ENCODE results near the gene ZNF777. TPM values are rescaled to one million over a fixed set of nuclear protein-coding genes. Genes with fewer than 3 reads are reported as not detected.

Gene ZNF777
- polyA plus RNA-seq, 1 donor from 2014 or later, result 6.1 TPM

DNA sequence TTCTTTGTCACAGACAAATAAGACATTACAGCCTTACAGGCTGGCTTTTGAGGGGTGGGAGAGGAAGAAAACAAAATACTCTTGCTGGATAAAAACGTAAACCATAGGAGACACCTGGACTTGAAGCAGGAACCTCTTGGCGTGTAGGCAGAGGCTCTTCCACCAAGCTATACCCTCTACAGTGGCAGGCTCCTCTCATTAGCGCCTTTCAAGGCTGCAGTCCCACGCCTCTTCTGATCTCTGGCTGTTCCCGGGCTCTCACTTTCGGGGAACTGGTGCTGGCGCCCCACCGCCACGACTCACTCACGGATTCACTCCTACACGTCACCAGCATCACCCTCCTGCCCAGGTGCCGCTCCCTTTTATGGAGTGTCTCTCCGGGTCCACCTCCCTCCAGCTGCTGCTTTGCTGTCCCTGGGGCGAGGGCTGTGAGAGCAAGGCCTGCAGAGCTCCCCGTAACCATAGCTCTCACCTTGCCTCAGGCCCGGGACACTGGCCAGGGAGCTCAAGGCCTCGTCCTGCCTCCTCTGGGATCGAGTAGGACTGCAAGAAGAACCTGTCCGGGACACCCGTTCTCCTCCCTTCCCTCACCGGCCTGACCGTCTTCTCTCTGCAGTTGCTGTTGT is 62.6 kb downstream of the ZNF777 start:
- no peak overlapping the region for H3K9ac ChIP-seq (ENCODE audit: low read length)
- H3K27ac ChIP-seq (ENCODE audit: low read length), result no peak overlapping the region
- H3K4me2 ChIP-seq (ENCODE audit: low read length), result no peak overlapping the region
- TF ChIP-seq, protein P1, sequence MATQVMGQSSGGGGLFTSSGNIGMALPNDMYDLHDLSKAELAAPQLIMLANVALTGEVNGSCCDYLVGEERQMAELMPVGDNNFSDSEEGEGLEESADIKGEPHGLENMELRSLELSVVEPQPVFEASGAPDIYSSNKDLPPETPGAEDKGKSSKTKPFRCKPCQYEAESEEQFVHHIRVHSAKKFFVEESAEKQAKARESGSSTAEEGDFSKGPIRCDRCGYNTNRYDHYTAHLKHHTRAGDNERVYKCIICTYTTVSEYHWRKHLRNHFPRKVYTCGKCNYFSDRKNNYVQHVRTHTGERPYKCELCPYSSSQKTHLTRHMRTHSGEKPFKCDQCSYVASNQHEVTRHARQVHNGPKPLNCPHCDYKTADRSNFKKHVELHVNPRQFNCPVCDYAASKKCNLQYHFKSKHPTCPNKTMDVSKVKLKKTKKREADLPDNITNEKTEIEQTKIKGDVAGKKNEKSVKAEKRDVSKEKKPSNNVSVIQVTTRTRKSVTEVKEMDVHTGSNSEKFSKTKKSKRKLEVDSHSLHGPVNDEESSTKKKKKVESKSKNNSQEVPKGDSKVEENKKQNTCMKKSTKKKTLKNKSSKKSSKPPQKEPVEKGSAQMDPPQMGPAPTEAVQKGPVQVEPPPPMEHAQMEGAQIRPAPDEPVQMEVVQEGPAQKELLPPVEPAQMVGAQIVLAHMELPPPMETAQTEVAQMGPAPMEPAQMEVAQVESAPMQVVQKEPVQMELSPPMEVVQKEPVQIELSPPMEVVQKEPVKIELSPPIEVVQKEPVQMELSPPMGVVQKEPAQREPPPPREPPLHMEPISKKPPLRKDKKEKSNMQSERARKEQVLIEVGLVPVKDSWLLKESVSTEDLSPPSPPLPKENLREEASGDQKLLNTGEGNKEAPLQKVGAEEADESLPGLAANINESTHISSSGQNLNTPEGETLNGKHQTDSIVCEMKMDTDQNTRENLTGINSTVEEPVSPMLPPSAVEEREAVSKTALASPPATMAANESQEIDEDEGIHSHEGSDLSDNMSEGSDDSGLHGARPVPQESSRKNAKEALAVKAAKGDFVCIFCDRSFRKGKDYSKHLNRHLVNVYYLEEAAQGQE (IDR thresholded peaks at IDR 0.05; ENCODE audit: borderline replicate concordance), result no peak
- TF ChIP-seq POLR2AphosphoS5 (IDR thresholded peaks at IDR 0.05), result no peak
- no peak for TF ChIP-seq MXI1 (conservative IDR thresholded peaks at IDR 0.05; ENCODE audit: poor library complexity, severe bottlenecking)
- no peak for TF ChIP-seq EZH2 (IDR thresholded peaks at IDR 0.05; ENCODE audit: borderline replicate concordance, insufficient read depth, low read length, poor library complexity, severe bottlenecking)
- no peak for TF ChIP-seq TAF1 (IDR thresholded peaks at IDR 0.05; ENCODE audit: low read depth)
- no peak for TF ChIP-seq RAD21 (conservative IDR thresholded peaks at IDR 0.05)
- no peak for TF ChIP-seq EP300 (conservative IDR thresholded peaks at IDR 0.05; ENCODE audit: poor library complexity, severe bottlenecking)
- TF ChIP-seq, protein P2, sequence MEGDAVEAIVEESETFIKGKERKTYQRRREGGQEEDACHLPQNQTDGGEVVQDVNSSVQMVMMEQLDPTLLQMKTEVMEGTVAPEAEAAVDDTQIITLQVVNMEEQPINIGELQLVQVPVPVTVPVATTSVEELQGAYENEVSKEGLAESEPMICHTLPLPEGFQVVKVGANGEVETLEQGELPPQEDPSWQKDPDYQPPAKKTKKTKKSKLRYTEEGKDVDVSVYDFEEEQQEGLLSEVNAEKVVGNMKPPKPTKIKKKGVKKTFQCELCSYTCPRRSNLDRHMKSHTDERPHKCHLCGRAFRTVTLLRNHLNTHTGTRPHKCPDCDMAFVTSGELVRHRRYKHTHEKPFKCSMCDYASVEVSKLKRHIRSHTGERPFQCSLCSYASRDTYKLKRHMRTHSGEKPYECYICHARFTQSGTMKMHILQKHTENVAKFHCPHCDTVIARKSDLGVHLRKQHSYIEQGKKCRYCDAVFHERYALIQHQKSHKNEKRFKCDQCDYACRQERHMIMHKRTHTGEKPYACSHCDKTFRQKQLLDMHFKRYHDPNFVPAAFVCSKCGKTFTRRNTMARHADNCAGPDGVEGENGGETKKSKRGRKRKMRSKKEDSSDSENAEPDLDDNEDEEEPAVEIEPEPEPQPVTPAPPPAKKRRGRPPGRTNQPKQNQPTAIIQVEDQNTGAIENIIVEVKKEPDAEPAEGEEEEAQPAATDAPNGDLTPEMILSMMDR (IDR thresholded peaks at IDR 0.05; ENCODE audit: poor library complexity, severe bottlenecking), result no peak
- no peak for TF ChIP-seq SMC3 (conservative IDR thresholded peaks at IDR 0.05; ENCODE audit: poor library complexity)
- no peaks in the 10 kb centered on the region for H3K27me3 ChIP-seq (ENCODE audit: insufficient read depth, low read depth, low read length)
- H3K9me3 ChIP-seq (ENCODE audit: low read length), result no peaks in the 10 kb centered on the region
- no peak overlapping the region for H3K4me3 ChIP-seq (ENCODE audit: low read length)
- no peak overlapping the region for H2AFZ ChIP-seq (ENCODE audit: low read depth, low read length)
- no peaks in the 10 kb centered on the region for H3F3A ChIP-seq (ENCODE audit: insufficient read depth, low read length, poor library complexity, severe bottlenecking)
- no peaks in the 10 kb centered on the region for H4K20me1 ChIP-seq (ENCODE audit: insufficient read depth)
- H3K79me2 ChIP-seq (replicated peaks; ENCODE audit: insufficient read depth, low read length), result no peaks in the 10 kb centered on the region
- H3K9me2 ChIP-seq (ENCODE audit: insufficient read depth, low read length), result no peaks in the 10 kb centered on the region
- H3K36me3 ChIP-seq (ENCODE audit: insufficient read depth, low read length), result no peaks in the 10 kb centered on the region

DNA sequence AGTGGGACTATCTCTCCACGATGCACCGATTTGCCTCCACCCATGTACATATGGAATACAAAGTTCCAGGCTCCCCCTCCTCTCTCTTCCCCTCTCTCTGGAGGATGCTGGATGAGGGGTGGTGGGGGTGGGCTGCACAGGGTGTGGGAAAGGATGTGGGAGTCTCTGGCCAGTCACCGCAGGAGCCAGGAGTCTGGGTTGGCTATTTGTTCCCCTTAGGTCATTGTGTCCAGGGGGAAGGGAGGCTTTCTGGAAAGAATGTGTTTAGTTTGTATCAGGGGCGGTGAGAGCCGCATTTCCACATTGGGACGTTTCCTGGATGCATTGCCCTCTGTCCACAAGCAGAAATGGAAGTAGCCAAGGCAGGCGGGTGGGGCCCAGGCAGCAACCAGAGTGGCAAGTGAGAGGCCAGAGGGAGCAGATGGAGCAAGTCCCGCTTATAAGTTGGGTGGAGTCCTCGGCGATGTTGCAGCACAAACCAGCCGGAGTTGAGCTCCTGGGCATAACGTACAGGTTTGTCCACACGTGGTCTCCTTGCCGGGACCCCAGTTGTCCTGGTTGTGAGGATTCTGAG is 63.3 kb downstream of the ZNF777 start:
- Histone ChIP-seq H3K27ac (ENCODE audit: low read length) (no peak overlapping the region), H3K9ac (ENCODE audit: low read length) (no peak overlapping the region), H3K9me2 (ENCODE audit: insufficient read depth, low read length) (no peaks in the 10 kb centered on the region), H3F3A (ENCODE audit: insufficient read depth, low read length, poor library complexity, severe bottlenecking) (no peaks in the 10 kb centered on the region), H3K4me2 (ENCODE audit: low read length) (no peak overlapping the region), H3K79me2 (replicated peaks; ENCODE audit: insufficient read depth, low read length) (no peaks in the 10 kb centered on the region), H3K27me3 (ENCODE audit: insufficient read depth, low read depth, low read length) (no peaks in the 10 kb centered on the region), H3K9me3 (ENCODE audit: low read length) (no peaks in the 10 kb centered on the region), H3K36me3 (ENCODE audit: insufficient read depth, low read length) (no peaks in the 10 kb centered on the region), H2AFZ (ENCODE audit: low read depth, low read length) (no peak overlapping the region), H4K20me1 (ENCODE audit: insufficient read depth) (no peaks in the 10 kb centered on the region), H3K4me3 (ENCODE audit: low read length) (no peak overlapping the region)
- no peak for TF ChIP-seq MXI1 (conservative IDR thresholded peaks at IDR 0.05; ENCODE audit: poor library complexity, severe bottlenecking)
- TF ChIP-seq, protein P1 (IDR thresholded peaks at IDR 0.05; ENCODE audit: borderline replicate concordance), result no peak
- no peak for TF ChIP-seq RAD21 (conservative IDR thresholded peaks at IDR 0.05)
- TF ChIP-seq POLR2AphosphoS5 (IDR thresholded peaks at IDR 0.05), result no peak
- TF ChIP-seq SMC3 (conservative IDR thresholded peaks at IDR 0.05; ENCODE audit: poor library complexity), result no peak
- TF ChIP-seq, protein P2 (IDR thresholded peaks at IDR 0.05; ENCODE audit: poor library complexity, severe bottlenecking), result no peak
- no peak for TF ChIP-seq EP300 (conservative IDR thresholded peaks at IDR 0.05; ENCODE audit: poor library complexity, severe bottlenecking)
- no peak for TF ChIP-seq TAF1 (IDR thresholded peaks at IDR 0.05; ENCODE audit: low read depth)
- no peak for TF ChIP-seq EZH2 (IDR thresholded peaks at IDR 0.05; ENCODE audit: borderline replicate concordance, insufficient read depth, low read length, poor library complexity, severe bottlenecking)
